Endodermal cell (in vitro differentiated cells): ENCODE measurements around the gene ARHGEF39. TPM values are rescaled to one million over a fixed set of nuclear protein-coding genes. Genes with fewer than 3 reads are reported as not detected.

Experiments
- DNase-seq: peaks from one replicate; pipeline ENCODE4 v3.0.0-alpha.2; 2017
- H3K27ac ChIP-seq: 2 replicates; pipeline ENCODE4 v1.5.1; 2013; ENCODE audit warnings: mild to moderate bottlenecking, low read depth, low read length, moderate library complexity
- H3K27me3 ChIP-seq: 2 replicates; pipeline ENCODE4 v1.6.1; 2013; ENCODE audit warnings: mild to moderate bottlenecking, low read length, moderate library complexity; ENCODE audit not compliant: insufficient read depth, control insufficient read depth, poor library complexity, severe bottlenecking
- H3K36me3 ChIP-seq: 2 replicates; pipeline ENCODE4 v1.7.0; 2013; ENCODE audit warnings: mild to moderate bottlenecking, low read length, moderate library complexity; ENCODE audit not compliant: control insufficient read depth, insufficient read depth
- H3K4me1 ChIP-seq: one replicate; pipeline ENCODE4 v1.7.0; 2013; ENCODE audit warnings: low read length; ENCODE audit not compliant: control insufficient read depth, insufficient read depth
- H3K4me3 ChIP-seq: 2 replicates; pipeline ENCODE4 v1.5.1; 2013; ENCODE audit warnings: mild to moderate bottlenecking, low read length, moderate library complexity
- H3K9ac ChIP-seq: 2 replicates; pipeline ENCODE4 v1.6.1; 2013; ENCODE audit warnings: mild to moderate bottlenecking, low read length, moderate library complexity; ENCODE audit not compliant: poor library complexity, severe bottlenecking; ENCODE audit errors: extremely low read depth
- H3K9me3 ChIP-seq: 2 replicates; pipeline ENCODE4 v1.6.1; 2013; ENCODE audit warnings: mild to moderate bottlenecking, low read length, moderate library complexity; ENCODE audit not compliant: control insufficient read depth
- H3K27ac Mint-ChIP-seq: 2 replicates; pipeline ENCODE4 v1.8.0; 2020; ENCODE audit warnings: mixed read lengths
- H3K27me3 Mint-ChIP-seq: 2 replicates; pipeline ENCODE4 v1.8.0; 2021; ENCODE audit warnings: mild to moderate bottlenecking, mixed read lengths; ENCODE audit not compliant: insufficient read depth
- H3K36me3 Mint-ChIP-seq: 2 replicates; pipeline ENCODE4 v1.8.0; 2020; ENCODE audit warnings: low read depth, mixed read lengths
- H3K4me1 Mint-ChIP-seq: 2 replicates; pipeline ENCODE4 v1.8.0; 2020; ENCODE audit warnings: mixed read lengths
- H3K4me3 Mint-ChIP-seq: 2 replicates; pipeline ENCODE4 v1.8.0; 2020; ENCODE audit warnings: mild to moderate bottlenecking, moderate library complexity, mixed read lengths
- H3K9me3 Mint-ChIP-seq: 2 replicates; pipeline ENCODE4 v1.8.0; 2020; ENCODE audit warnings: mild to moderate bottlenecking, mixed read lengths
- WGBS, 2 experiments: methylation state at CpG; one replicate each; pipeline versions ENCODE4 v1.1.5 to v1.1.7; 2013; ENCODE audit warnings: missing lambda C conversion rate in 2 of 2, mixed read lengths in 1 of 2; ENCODE audit not compliant: insufficient coverage in 1 of 2, insufficient read length in 1 of 2; 5-methylcytosine and 5-hydroxymethylcytosine counted together
- long read RNA-seq, 4 experiments: library from polyadenylated mRNA in 2 of 4; library from RNA in 1 of 4; library from capped mRNA in 1 of 4; stranded (forward) in 3 of 4; unstranded in 1 of 4; transcript quantifications; one replicate each; pipeline ENCODE4 v2.0.0, GENCODE V29; 2020 to 2021; ENCODE audit warnings: inconsistent platforms in 1 of 4
- polyA plus RNA-seq, 2 experiments: library from polyadenylated mRNA; stranded (reverse); fragments of 50-300 nt; gene quantifications; one replicate each; pipeline ENCODE4 v1.2.3, GENCODE V29; 2013
- total RNA-seq, 2 donors: library from RNA; stranded (reverse); fragmentation: NEBNext Ultra II Directional in 1 of 2; extraction: Animal tissue kit (Norgen Biotek cat#: 25700) in 1 of 2; gene quantifications; 2 replicates in 1 of 2; 3 replicates in 1 of 2; pipeline ENCODE4 v1.2.1, GENCODE V29; 2021
- TF ChIP-seq, protein P1 (sequence below): fragments of 200-600 bp; sonication (generic); conservative IDR thresholded peaks from 2 replicates; pipeline ENCODE4 v1.5.0; 2021; ENCODE audit warnings: antibody characterized with exemption, mild to moderate bottlenecking

ARHGEF39 gene, protein sequence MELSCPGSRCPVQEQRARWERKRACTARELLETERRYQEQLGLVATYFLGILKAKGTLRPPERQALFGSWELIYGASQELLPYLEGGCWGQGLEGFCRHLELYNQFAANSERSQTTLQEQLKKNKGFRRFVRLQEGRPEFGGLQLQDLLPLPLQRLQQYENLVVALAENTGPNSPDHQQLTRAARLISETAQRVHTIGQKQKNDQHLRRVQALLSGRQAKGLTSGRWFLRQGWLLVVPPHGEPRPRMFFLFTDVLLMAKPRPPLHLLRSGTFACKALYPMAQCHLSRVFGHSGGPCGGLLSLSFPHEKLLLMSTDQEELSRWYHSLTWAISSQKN
- total RNA-seq = 10 to 100 TPM; 22.1 to 36.4 TPM
- 30.4 TPM for polyA plus RNA-seq (2013, experiment 1 of 2)
- polyA plus RNA-seq (2013, experiment 2 of 2) = 25.1 TPM
- long read RNA-seq, experiment 1, transcript ARHGEF39-201 (9 exons, 3,769 nt) = major isoform, 9 of 27 reads
- long read RNA-seq, experiment 1, partial matches to known transcripts = 5 of 27 reads
- long read RNA-seq, experiment 1, other reads (novel, unspliced or antisense) = 13 of 27 reads
- long read RNA-seq, experiment 2, transcript ARHGEF39-201 (9 exons, 3,769 nt) = major isoform, 34 of 70 reads
- long read RNA-seq, experiment 2, partial matches to known transcripts = 7 of 70 reads
- long read RNA-seq, experiment 2, other reads (novel, unspliced or antisense) = 28 of 70 reads
- long read RNA-seq, experiment 3, transcript ARHGEF39-201 (9 exons, 3,769 nt) = major isoform, 84 of 147 reads
- long read RNA-seq, experiment 3, partial matches to known transcripts = 22 of 147 reads
- long read RNA-seq, experiment 3, other reads (novel, unspliced or antisense) = 41 of 147 reads
- long read RNA-seq, experiment 4, transcript ARHGEF39-201 (9 exons, 3,769 nt) = major isoform, 12 of 18 reads
- long read RNA-seq, experiment 4, partial matches to known transcripts = 1 of 18 reads
- long read RNA-seq, experiment 4, other reads (novel, unspliced or antisense) = 5 of 18 reads

DNA sequence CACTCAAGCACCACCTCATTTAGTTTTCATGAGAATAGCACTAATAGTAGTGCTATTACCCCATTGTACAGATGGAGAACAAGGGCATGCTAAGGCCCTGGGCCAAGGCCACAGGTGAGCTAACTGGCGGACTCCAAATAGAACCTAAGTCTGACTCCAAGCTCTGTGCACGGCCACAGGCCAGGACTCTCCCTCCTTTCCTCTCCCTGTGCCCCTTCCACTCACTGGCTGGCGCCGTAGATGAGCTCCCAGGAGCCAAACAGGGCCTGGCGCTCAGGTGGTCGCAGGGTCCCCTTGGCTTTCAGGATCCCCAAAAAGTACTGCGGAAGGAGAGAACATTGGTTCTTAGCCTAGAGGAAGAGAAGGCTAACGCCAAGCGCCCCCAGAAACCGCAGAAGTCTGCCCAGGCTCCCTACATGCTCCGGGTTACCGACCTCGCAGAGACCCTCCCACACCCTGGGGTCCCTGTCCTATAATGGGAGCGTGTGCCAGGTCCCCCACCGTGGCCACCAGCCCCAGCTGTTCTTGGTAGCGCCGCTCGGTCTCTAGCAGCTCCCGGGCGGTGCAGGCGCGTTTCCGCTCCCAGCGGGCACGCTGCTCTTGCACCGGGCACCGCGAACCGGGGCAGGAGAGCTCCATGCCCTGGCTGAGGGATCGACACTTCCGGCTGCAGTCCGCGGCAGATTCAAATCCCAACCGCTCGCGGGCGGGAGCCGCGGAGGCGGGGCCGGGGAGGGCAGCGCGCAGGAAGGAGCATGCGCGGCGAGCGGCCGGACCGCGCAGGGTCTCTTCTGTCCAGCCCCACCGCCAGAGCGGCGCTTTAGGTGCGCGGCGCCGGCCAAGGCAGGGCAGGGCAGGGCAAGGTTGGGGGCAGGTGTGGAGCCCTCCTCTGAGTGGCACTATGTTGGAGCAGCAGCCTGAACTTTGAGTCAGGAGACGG, at the start of gene ARHGEF39:
ARHGEF39 (minus strand) TSS at position 665 of the 940 bp plus-strand sequence; CDS start at position 639, 26 bp downstream.
- Mint-ChIP-seq H3K27me3 (peaks cover 5% of the 10 kb centered on the region), H3K4me1 (peaks cover 14% of the 10 kb centered on the region), H3K4me3 (peak within 1 kb of the TSS; percentile 72), H3K27ac (peak within 1 kb of the TSS; percentile 66), H3K36me3 (peaks cover 25% of the 10 kb centered on the region), H3K9me3 (no peaks in the 10 kb centered on the region)
- peak; percentile 97 for DNase-seq
- Histone ChIP-seq H3K4me3 (peak within 1 kb of the TSS; percentile 80), H3K9ac (peak within 1 kb of the TSS; percentile 59), H3K9me3 (no peaks in the 10 kb centered on the region), H3K4me1 (peaks cover 5% of the 10 kb centered on the region), H3K27ac (no peak within 1 kb of the TSS), H3K27me3 (no peaks in the 10 kb centered on the region), H3K36me3 (peaks cover 26% of the 10 kb centered on the region)
- WGBS, 2 experiments = 8 to 14% methylated on average over 28 to 58 of the region's 58 CpGs
- TF ChIP-seq, protein P1, sequence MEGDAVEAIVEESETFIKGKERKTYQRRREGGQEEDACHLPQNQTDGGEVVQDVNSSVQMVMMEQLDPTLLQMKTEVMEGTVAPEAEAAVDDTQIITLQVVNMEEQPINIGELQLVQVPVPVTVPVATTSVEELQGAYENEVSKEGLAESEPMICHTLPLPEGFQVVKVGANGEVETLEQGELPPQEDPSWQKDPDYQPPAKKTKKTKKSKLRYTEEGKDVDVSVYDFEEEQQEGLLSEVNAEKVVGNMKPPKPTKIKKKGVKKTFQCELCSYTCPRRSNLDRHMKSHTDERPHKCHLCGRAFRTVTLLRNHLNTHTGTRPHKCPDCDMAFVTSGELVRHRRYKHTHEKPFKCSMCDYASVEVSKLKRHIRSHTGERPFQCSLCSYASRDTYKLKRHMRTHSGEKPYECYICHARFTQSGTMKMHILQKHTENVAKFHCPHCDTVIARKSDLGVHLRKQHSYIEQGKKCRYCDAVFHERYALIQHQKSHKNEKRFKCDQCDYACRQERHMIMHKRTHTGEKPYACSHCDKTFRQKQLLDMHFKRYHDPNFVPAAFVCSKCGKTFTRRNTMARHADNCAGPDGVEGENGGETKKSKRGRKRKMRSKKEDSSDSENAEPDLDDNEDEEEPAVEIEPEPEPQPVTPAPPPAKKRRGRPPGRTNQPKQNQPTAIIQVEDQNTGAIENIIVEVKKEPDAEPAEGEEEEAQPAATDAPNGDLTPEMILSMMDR = peak; percentile 62

DNA sequence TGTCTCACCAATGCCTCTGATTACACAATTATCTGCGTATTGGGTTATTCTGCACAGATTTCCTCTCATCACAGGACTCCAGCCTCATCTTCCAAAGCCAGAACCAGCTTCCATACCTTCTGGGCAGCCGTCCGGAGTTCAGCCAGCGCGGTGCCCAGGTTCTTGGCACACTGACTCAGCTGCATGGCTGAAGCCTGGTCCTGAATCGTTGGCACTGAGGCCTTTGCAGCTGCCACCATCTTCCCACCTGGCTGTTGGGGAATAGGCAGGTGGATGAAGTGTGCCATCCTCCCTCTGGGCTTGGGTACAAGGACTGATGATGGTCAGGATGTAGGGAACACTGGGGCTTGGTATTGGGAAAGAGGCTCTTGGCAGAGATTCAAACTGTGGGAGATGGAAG, 49.1 kb upstream of the ARHGEF39 start:
- Mint-ChIP-seq H3K27me3 (no peaks in the 10 kb centered on the region), H3K4me1 (no peaks in the 10 kb centered on the region), H3K27ac (no peak overlapping the region), H3K9me3 (no peaks in the 10 kb centered on the region), H3K4me3 (no peak overlapping the region), H3K36me3 (peaks cover 78% of the 10 kb centered on the region)
- no peak overlapping the region for H3K4me3 ChIP-seq
- H3K27ac ChIP-seq = no peak overlapping the region
- no peaks in the 10 kb centered on the region for H3K4me1 ChIP-seq
- TF ChIP-seq, protein P1 = no peak
- DNase-seq = no peak
- H3K27me3 ChIP-seq = no peaks in the 10 kb centered on the region
- 95 to 100% methylated on average over 6 of the region's 6 CpGs for WGBS, 2 experiments
- no peaks in the 10 kb centered on the region for H3K9me3 ChIP-seq
- peaks cover 93% of the 10 kb centered on the region for H3K36me3 ChIP-seq
- no peak overlapping the region for H3K9ac ChIP-seq
